Stimulated activated CD8-positive, alpha-beta memory T cell treated with anti-CD3 and anti-CD28 coated beads, Interleukin-15, amount 100 ng/mL, for 4 hours (primary cell): ENCODE results near the gene ACSS3.

Experiments
- DNase-seq, 2 donors: peaks; one replicate each; pipeline ENCODE4 v3.0.0-alpha.2; 2020; ENCODE audit warnings: low read depth in 2 of 2

ACSS3 gene

DNA sequence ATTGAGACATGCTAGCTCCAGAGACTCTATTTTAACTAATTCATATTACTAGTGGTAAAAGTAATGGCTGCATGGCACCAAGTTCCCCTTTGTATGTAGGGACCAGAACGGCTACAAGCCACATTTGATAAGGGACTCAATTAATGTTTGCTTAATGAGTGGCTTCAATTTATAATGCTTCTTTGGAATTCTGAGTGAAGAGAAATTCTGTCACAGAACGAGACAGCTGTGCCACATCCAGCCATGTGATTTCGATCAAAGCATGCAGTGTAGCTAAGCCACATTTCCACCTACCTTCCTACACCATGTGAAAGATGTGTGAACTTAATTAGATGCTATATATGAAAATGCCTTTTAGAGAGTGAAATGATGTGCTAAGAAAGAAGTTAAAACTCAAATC, 217.4 kb downstream of the ACSS3 start:
- no peak for DNase-seq

DNA sequence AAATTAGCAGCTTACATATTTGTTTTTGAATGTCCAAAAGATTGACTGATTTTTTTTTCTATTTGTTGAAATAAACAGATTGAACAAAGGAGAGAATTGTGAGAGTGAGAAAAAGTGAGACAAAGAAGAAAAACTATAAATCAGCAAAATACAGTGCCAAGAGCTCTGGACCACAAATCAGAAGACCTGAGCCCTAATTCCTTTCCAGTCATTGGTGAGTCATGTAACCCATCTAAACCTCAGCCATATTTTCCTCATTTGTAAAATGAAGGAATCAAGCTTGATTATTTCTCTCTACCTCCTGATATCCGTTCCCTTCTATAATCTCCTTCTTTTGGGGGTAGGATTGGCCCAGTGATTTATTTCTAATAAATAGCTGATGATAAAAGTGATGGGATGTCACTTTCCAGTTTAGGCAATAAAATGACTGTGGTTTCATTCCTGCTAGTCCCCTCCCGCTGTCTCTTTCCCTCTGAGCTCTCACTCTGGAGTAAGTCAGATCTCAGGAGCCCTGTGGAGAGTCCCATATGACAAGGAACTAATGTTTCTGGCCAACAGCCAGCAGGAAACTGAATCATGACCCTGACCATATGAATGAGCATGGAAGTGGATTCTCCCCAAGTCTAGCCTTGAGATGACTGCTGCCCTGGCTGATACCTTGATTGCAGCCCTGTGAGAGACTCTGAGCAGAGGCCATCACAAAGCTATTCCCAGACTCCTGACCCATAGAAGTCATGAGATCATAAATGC, 218.9 kb downstream of the ACSS3 start:
- no peak for DNase-seq

DNA sequence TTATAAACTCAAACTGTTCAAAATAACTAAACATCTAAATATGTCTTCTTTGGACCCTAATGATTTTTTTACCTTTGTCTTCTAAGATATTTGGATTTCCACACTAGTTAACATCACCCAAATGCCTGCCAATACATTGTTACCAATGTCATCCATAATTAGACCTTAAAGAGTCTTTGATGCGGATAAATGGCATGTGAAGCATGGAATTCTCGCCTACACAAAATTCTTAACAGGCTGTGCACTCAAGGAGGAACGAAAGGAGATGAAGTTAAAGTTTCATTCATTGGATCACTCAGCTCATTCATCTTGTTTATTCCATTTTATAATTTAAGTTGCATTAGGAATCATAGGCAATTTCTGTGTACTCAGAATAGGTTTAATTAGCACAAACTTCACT, 219.7 kb downstream of the ACSS3 start:
- no peak for DNase-seq

DNA sequence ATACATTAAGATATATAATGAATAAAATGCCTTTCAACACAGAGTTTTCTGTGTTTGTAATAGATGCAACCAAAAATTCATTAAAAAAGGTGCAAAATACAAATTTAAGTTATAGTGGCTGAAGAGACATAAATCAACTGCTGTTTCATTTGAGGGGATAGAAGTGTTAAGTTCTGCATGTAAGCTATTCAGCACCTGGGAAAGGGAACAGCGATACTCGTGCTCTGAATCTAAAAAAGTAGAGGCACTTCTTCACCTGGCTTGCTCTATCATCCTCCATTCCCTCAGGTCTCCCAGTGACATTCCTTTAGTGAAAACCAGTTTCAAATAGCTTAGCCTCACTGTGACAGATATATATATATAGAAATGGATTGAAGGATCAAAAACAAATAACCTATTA, 222.6 kb downstream of the ACSS3 start:
- DNase-seq: no peak

DNA sequence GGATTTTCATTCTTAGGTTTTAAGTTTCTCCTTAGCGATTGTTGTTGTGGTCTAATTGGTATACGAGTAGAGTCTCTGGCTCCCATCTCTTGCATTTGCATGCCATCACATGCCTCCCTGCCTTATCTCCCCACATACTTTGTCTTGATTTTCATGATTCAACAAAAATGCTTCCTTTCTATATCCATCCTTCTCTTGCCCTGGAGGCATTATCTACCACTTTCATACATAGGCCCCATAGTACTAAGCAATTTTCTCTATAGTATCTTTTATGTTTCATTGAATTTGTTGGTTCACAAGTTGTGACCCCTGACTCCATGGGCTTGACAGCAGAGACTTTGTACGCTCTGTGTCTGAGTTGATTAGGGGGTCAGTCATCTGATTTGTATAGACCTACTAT, 226.1 kb downstream of the ACSS3 start:
- no peak for DNase-seq
